Coronary artery (tissue), 2 donors: ENCODE results near the gene CFAP299.

ENCODE experiments used
- DNase-seq: peaks from one replicate; pipeline ENCODE4 v3.0.0-alpha.2; 2017; ENCODE audit warnings: low spot score
- H3K27ac ChIP-seq, 2 donors: fragments of 200-600 bp; sonication (generic); one replicate each; pipeline ENCODE4 v1.5.1; 2016 to 2019
- H3K4me3 ChIP-seq: fragments of 200-600 bp; sonication (generic); 2 replicates; pipeline ENCODE4 v1.5.1; 2016; ENCODE audit warnings: mild to moderate bottlenecking, moderate library complexity
- CTCF ChIP-seq: fragments of 200-600 bp; sonication (generic); IDR thresholded peaks from one replicate; pipeline ENCODE4 v1.5.1; 2019; ENCODE audit warnings: antibody characterized with exemption

The CFAP299 gene

DNA sequence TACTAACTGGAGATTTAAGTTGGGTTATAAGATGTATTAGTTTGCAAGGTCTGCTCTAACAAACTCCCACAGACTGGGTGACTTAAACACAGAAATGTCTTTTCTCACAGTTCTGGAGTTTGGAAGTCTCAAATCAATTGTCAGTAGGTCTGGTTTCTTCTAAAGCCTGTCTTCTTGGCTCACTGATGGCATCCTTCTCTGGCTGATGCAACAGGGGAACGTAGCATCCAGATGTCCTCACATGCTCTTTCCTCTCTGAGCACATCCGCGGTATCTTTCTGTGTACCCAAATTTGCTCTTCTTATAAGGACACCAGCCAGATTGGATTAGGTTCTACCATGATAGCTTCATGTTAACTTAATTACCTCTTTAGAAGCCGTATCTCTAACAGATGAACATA is 631.8 kb downstream of the CFAP299 start:
- H3K27ac ChIP-seq, result no peak overlapping the region
- no peak for TF ChIP-seq CTCF
- DNase-seq, result no peak
- H3K4me3 ChIP-seq, result no peak overlapping the region

GRCh38 chr4:80980239-80980638 is 644.7 kb downstream of the CFAP299 start:
- H3K4me3 ChIP-seq, result no peak overlapping the region
- no peak overlapping the region for H3K27ac ChIP-seq
- DNase-seq, result no peak
- no peak for TF ChIP-seq CTCF

- Histone ChIP-seq H3K4me3 (no peak overlapping the region), H3K27ac (no peak overlapping the region)
- DNase-seq, result no peak
- TF ChIP-seq CTCF, result no peak
These were observed 650.5 kb downstream of the CFAP299 start for GRCh38 chr4:80986011-80986410.

DNA sequence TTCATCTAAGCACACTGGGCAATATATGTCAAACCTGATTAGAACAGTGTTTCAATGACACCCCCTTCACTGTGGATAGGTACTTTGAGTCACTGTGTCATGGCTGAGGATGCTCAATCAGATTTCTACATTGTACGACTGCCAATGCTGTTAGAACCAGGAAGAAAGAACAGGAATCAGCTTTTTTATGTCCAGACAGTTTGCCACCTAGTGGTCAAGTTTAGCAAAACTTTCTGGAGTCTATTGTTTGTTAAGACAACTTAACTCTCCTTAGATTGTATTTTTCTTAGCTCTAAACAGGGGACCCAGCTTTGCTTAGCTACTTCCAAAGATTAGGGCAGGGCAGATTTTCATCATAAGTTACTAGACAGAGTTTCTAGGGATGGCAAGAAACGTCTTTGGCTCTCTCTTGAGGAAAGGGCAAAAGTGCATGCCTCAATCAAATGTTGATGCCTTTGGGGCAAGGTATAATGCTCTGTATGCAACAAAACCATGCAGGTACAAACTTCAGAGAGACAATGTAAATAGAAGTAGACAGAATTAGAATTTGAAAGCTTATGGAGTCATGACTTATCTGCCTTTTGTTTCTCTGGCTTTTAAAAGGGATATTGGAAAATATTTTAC is 654.5 kb downstream of the CFAP299 start:
- peak; percentile 39 for TF ChIP-seq CTCF
- no peak overlapping the region for H3K4me3 ChIP-seq
- no peak overlapping the region for H3K27ac ChIP-seq
- DNase-seq, result no peak

DNA sequence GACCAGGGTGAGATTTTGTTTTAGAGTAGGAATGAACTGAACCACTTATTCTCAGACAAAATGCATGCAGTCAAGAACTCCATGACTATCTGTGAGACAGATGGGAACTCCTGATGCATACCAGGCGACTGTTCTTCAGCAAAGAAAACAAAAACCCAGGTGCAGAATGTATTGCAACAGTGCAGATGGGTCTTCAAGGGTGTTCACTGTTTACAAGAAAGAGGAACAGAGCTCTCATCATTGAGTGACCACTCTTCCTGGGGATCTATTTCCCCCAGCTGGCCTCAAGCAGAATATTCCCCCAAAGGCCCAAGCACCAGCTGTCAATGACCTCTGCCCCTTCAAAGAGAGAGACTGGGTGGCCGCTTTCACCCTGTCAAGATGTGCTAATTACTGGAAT is 655.3 kb downstream of the CFAP299 start:
- DNase-seq, result no peak
- Histone ChIP-seq H3K27ac (no peak overlapping the region), H3K4me3 (no peak overlapping the region)
- TF ChIP-seq CTCF, result no peak

- DNase-seq, result no peak
- H3K4me3 ChIP-seq, result no peak overlapping the region
- no peak overlapping the region for H3K27ac ChIP-seq
- TF ChIP-seq CTCF, result no peak
These were observed 664.4 kb downstream of the CFAP299 start for GRCh38 chr4:80999943-81000342.

DNA sequence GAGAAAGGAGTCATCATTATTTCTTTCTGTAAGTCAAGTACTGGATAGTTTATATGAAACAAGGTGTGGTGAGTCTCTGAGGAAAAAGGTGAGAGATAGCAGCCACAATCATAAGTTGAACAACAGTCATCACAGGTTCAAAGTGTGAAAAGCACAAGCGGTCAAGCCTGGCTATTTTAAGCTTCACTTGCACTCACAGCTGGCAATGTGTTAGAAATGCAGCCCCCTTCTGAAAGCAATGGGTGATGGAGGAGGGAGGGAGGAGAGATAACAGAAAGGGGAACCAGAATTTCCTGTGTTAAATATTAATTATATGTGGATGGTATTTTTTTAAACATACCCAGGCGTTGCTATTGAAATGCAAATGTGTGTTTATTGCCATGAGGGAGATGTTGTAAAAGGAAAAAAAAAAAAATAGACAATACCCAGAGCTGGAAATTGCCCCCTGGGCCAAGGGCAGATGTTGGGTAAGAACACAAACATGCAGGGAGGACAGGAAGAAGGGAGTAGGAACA is 668.1 kb downstream of the CFAP299 start:
- H3K27ac ChIP-seq, result no peak overlapping the region
- DNase-seq, result no peak
- H3K4me3 ChIP-seq, result no peak overlapping the region
- no peak for TF ChIP-seq CTCF
